Measurements from ENCODE around the gene OBSCN.

GRCh38 chr1:228233136-228233535, 25.3 kb downstream of the OBSCN start:
- TF ChIP-seq, protein P1, sequence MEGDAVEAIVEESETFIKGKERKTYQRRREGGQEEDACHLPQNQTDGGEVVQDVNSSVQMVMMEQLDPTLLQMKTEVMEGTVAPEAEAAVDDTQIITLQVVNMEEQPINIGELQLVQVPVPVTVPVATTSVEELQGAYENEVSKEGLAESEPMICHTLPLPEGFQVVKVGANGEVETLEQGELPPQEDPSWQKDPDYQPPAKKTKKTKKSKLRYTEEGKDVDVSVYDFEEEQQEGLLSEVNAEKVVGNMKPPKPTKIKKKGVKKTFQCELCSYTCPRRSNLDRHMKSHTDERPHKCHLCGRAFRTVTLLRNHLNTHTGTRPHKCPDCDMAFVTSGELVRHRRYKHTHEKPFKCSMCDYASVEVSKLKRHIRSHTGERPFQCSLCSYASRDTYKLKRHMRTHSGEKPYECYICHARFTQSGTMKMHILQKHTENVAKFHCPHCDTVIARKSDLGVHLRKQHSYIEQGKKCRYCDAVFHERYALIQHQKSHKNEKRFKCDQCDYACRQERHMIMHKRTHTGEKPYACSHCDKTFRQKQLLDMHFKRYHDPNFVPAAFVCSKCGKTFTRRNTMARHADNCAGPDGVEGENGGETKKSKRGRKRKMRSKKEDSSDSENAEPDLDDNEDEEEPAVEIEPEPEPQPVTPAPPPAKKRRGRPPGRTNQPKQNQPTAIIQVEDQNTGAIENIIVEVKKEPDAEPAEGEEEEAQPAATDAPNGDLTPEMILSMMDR (IDR thresholded peaks at IDR 0.05) = no peak
- TF ChIP-seq EZH2 (IDR thresholded peaks at IDR 0.05; ENCODE audit: borderline replicate concordance, insufficient read depth, low read depth, low read length, poor library complexity, severe bottlenecking) = no peak
